H1 (cell line): ENCODE results near the gene TTC28. TPM values are rescaled to one million over a fixed set of nuclear protein-coding genes. Genes with fewer than 3 reads are reported as not detected.

Experiments
- BACH1 ChIP-seq: IDR thresholded peaks from 2 replicates; pipeline ENCODE4 v1.6.1; 2012; ENCODE audit warnings: low read length, improper control_type of control experiment
- JUN ChIP-seq: IDR thresholded peaks from 2 replicates; pipeline ENCODE4 v1.6.1; 2011; ENCODE audit warnings: low read depth, mild to moderate bottlenecking, improper control_type of control experiment, low read length
- RAD21 ChIP-seq, 2 experiments: IDR thresholded peaks in 1 of 2; conservative IDR thresholded peaks in 1 of 2; 2 replicates each; pipeline ENCODE4 v1.6.1; 2011; ENCODE audit warnings: low read depth in 2 of 2, low read length in 2 of 2, improper control_type of control experiment in 1 of 2, inconsistent platforms in 1 of 2, mild to moderate bottlenecking in 1 of 2, moderate library complexity in 1 of 2
- polyA plus RNA-seq, 7 experiments: library from polyadenylated mRNA; depleted of rRNA in 3 of 7; stranded (reverse) in 5 of 7; unstranded in 2 of 7; fragments of >200 nt in 5 of 7; fragments of 200-250 nt in 2 of 7; gene quantifications; 1 replicate in 5 of 7; 2 replicates in 1 of 7; 4 replicates in 1 of 7; pipeline versions ENCODE4 v1.2.1 to v1.2.3, GENCODE V29; 2011 to 2013; ENCODE audit warnings: missing spikeins in 2 of 7, mixed read lengths in 2 of 7
- total RNA-seq: library from RNA; stranded (reverse); fragmentation: NEBNext Ultra II Directional; extraction: Animal tissue kit (Norgen Biotek cat#: 25700); gene quantifications from 2 replicates; pipeline ENCODE4 v1.2.1, GENCODE V29; 2021

TTC28 gene
- total and polyA plus RNA-seq, 2 of the 8 experiments (the other 6 are each of a cell fraction or from before 2014, with no cell fraction given): 2.6 to 12.6 TPM

- TF ChIP-seq BACH1 (no peak), JUN (no peak), RAD21 (IDR thresholded peaks at IDR 0.05 in 1 of 2, conservative IDR thresholded peaks at IDR 0.05 in 1 of 2; ENCODE audit: low read depth in 2 of 2, low read length in 2 of 2) (no peak)
Measured at GRCh38 chr22:28297504-28297903, 382.1 kb downstream of the TTC28 start (continued).
